ENCODE data around the gene UQCR10.

GRCh38 chr22:29773233-29773632, 6.1 kb downstream of the UQCR10 start:
- TF ChIP-seq CTCF (IDR thresholded peaks at IDR 0.05) (no peak), POLR2AphosphoS5 (IDR thresholded peaks at IDR 0.05) (no peak), POLR2A (IDR thresholded peaks at IDR 0.05) (no peak)
